ENCODE measurements around the gene CIB4.

The CIB4 gene

GRCh38 chr2:26584656-26585055, 56.5 kb downstream of the CIB4 start:
- no peaks in the 10 kb centered on the region for H3K36me3 Mint-ChIP-seq (ENCODE audit: low read depth)
- H3K4me3 Mint-ChIP-seq, result no peak overlapping the region
- no peaks in the 10 kb centered on the region for H3K9me3 Mint-ChIP-seq
- no peak overlapping the region for H3K27ac Mint-ChIP-seq
- peaks cover 5% of the 10 kb centered on the region for H3K27me3 Mint-ChIP-seq (ENCODE audit: low read depth)
- no peaks in the 10 kb centered on the region for H3K4me1 Mint-ChIP-seq (ENCODE audit: low read depth)

DNA sequence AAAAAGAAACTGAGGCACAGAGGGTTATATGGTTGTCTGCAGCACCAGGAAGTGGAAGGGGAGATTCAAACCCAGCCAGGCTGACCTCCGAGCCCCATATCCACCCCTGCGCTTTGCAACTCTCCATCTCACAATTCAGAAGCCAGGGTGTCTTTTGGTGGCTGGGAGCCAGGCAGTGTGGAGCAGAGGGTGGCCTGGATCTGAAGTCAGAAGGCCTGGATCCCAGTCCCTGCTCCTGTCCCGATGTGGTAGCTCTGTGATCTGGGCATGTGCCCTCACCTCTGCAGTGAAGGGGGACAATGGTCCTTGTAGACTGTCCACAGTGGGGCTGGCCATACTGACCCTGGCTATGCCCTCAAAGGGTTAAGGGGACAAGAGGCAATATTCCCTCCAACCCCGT, 57.0 kb downstream of the CIB4 start:
- Mint-ChIP-seq H3K36me3 (ENCODE audit: low read depth) (no peaks in the 10 kb centered on the region), H3K9me3 (no peaks in the 10 kb centered on the region), H3K27me3 (ENCODE audit: low read depth) (peaks cover 5% of the 10 kb centered on the region), H3K27ac (no peak overlapping the region), H3K4me3 (no peak overlapping the region), H3K4me1 (ENCODE audit: low read depth) (no peaks in the 10 kb centered on the region)

GRCh38 chr2:26583381-26583911, 57.7 kb downstream of the CIB4 start:
- Mint-ChIP-seq H3K36me3 (ENCODE audit: low read depth) (no peaks in the 10 kb centered on the region), H3K27me3 (ENCODE audit: low read depth) (peaks cover 5% of the 10 kb centered on the region), H3K4me3 (no peak overlapping the region), H3K4me1 (ENCODE audit: low read depth) (no peaks in the 10 kb centered on the region), H3K27ac (no peak overlapping the region), H3K9me3 (no peaks in the 10 kb centered on the region)

DNA sequence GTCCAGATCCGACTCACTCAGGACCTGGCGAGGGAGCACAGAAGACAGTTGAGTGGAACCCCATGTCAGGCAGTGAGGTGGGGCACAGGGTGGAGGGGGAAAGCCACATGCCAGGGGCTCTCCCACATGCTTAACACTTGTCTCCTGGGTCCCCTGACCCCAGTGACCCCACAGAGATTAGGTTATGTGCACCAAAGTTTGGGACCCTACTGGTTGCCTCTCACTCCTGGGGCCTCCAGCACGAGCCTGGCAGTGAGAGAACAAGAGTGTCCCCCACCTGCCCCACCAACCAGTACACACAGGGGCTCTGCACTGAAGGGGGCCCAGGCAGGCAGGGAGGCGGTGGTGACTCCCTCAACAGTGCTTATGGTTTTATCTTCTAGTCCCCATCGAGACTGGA, 58.3 kb downstream of the CIB4 start:
- H3K27me3 Mint-ChIP-seq (ENCODE audit: low read depth), result peaks cover 5% of the 10 kb centered on the region
- no peak overlapping the region for H3K27ac Mint-ChIP-seq
- H3K36me3 Mint-ChIP-seq (ENCODE audit: low read depth), result no peaks in the 10 kb centered on the region
- H3K9me3 Mint-ChIP-seq, result no peaks in the 10 kb centered on the region
- no peaks in the 10 kb centered on the region for H3K4me1 Mint-ChIP-seq (ENCODE audit: low read depth)
- no peak overlapping the region for H3K4me3 Mint-ChIP-seq

GRCh38 chr2:26581991-26582842, 58.9 kb downstream of the CIB4 start:
- H3K4me1 Mint-ChIP-seq (ENCODE audit: low read depth), result no peaks in the 10 kb centered on the region
- H3K9me3 Mint-ChIP-seq, result no peaks in the 10 kb centered on the region
- no peak overlapping the region for H3K4me3 Mint-ChIP-seq
- H3K27me3 Mint-ChIP-seq (ENCODE audit: low read depth), result peaks cover 5% of the 10 kb centered on the region
- H3K36me3 Mint-ChIP-seq (ENCODE audit: low read depth), result no peaks in the 10 kb centered on the region
- no peak overlapping the region for H3K27ac Mint-ChIP-seq

- H3K9me3 Mint-ChIP-seq, result no peaks in the 10 kb centered on the region
- H3K27me3 Mint-ChIP-seq (ENCODE audit: low read depth), result peaks cover 4% of the 10 kb centered on the region
- no peak overlapping the region for H3K27ac Mint-ChIP-seq
- H3K36me3 Mint-ChIP-seq (ENCODE audit: low read depth), result no peaks in the 10 kb centered on the region
- no peak overlapping the region for H3K4me3 Mint-ChIP-seq
- H3K4me1 Mint-ChIP-seq (ENCODE audit: low read depth), result no peaks in the 10 kb centered on the region
These were observed 59.7 kb downstream of the CIB4 start for GRCh38 chr2:26581266-26581990.

- Mint-ChIP-seq H3K27ac (no peak overlapping the region), H3K4me1 (ENCODE audit: low read depth) (no peaks in the 10 kb centered on the region), H3K9me3 (no peaks in the 10 kb centered on the region), H3K36me3 (ENCODE audit: low read depth) (no peaks in the 10 kb centered on the region), H3K27me3 (ENCODE audit: low read depth) (no peaks in the 10 kb centered on the region), H3K4me3 (no peak overlapping the region)
These were observed 60.4 kb downstream of the CIB4 start for GRCh38 chr2:26580751-26581150.

DNA sequence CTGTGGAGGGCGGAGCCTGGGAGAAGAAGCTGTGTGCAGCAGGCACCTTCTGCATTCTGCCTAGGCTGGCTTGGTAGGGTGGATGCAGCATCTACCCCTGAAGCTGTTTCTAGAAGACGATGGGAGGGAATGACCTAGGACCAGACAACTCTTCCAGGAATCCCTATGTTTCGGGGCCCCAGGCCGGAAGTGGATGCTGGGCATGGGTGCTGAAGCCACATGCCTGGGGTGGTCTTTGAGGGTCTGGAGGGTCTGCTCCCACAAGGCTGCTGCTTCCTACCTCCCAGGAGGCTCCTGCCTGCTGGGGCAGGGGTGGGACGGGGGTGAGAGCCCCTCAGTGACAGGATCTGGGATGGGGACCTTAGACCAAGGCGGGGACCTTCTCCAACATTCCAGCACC, 61.0 kb downstream of the CIB4 start:
- Mint-ChIP-seq H3K9me3 (no peaks in the 10 kb centered on the region), H3K27me3 (ENCODE audit: low read depth) (no peaks in the 10 kb centered on the region), H3K36me3 (ENCODE audit: low read depth) (no peaks in the 10 kb centered on the region), H3K4me3 (no peak overlapping the region), H3K27ac (no peak overlapping the region), H3K4me1 (ENCODE audit: low read depth) (no peaks in the 10 kb centered on the region)

- H3K27ac Mint-ChIP-seq, result no peak overlapping the region
- H3K27me3 Mint-ChIP-seq (ENCODE audit: low read depth), result no peaks in the 10 kb centered on the region
- H3K9me3 Mint-ChIP-seq, result no peaks in the 10 kb centered on the region
- H3K4me3 Mint-ChIP-seq, result no peak overlapping the region
- no peaks in the 10 kb centered on the region for H3K4me1 Mint-ChIP-seq (ENCODE audit: low read depth)
- no peaks in the 10 kb centered on the region for H3K36me3 Mint-ChIP-seq (ENCODE audit: low read depth)
These were observed 61.5 kb downstream of the CIB4 start for GRCh38 chr2:26579723-26580040.

- Mint-ChIP-seq H3K9me3 (no peaks in the 10 kb centered on the region), H3K27me3 (ENCODE audit: low read depth) (no peaks in the 10 kb centered on the region), H3K4me1 (ENCODE audit: low read depth) (no peaks in the 10 kb centered on the region), H3K4me3 (no peak overlapping the region), H3K36me3 (ENCODE audit: low read depth) (no peaks in the 10 kb centered on the region), H3K27ac (no peak overlapping the region)
These were observed 62.0 kb downstream of the CIB4 start for GRCh38 chr2:26579025-26579722.

DNA sequence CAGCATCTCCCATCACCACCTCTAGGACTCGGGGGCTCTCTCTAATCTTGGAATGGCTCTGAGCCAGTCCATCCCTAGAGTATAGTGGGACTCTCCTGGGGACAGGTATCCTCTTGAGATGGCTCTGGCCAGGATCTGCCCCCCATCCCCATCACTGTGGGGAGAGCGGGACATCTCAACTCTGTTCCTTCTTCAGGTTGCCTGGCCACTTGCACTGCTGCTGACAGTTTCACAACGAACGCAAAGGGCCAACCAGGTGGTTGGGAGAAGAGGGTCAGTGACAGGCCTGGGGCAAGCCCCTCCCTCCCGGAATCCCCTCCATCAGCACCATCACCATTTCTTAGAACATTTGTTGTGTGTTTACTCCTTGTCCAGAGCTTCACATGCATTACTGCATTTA, 62.6 kb downstream of the CIB4 start:
- no peak overlapping the region for H3K27ac Mint-ChIP-seq
- no peaks in the 10 kb centered on the region for H3K36me3 Mint-ChIP-seq (ENCODE audit: low read depth)
- no peaks in the 10 kb centered on the region for H3K27me3 Mint-ChIP-seq (ENCODE audit: low read depth)
- H3K4me3 Mint-ChIP-seq, result no peak overlapping the region
- H3K4me1 Mint-ChIP-seq (ENCODE audit: low read depth), result no peaks in the 10 kb centered on the region
- no peaks in the 10 kb centered on the region for H3K9me3 Mint-ChIP-seq

DNA sequence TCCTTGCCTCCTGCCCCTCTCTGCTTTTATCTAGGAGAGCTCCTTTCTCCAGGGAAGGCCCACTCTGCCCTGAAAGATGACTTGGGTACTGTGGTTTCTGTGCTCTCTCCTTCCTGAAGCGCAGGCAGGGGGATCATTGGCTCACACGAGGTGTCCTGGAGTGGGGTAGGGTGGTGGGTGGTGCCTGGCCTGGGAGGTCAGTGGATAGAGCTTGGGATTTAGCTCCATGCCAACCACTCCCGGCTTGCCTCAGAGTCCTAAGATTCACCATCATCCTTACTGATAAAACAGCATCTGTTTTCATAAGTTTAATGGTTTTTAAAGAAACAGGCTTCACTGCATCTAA, 63.1 kb downstream of the CIB4 start:
- Mint-ChIP-seq H3K27ac (no peak overlapping the region), H3K4me3 (no peak overlapping the region), H3K9me3 (no peaks in the 10 kb centered on the region), H3K27me3 (ENCODE audit: low read depth) (no peaks in the 10 kb centered on the region), H3K36me3 (ENCODE audit: low read depth) (no peaks in the 10 kb centered on the region), H3K4me1 (ENCODE audit: low read depth) (no peaks in the 10 kb centered on the region)

- Mint-ChIP-seq H3K4me3 (no peak overlapping the region), H3K36me3 (ENCODE audit: low read depth) (no peaks in the 10 kb centered on the region), H3K4me1 (ENCODE audit: low read depth) (no peaks in the 10 kb centered on the region), H3K27me3 (ENCODE audit: low read depth) (no peaks in the 10 kb centered on the region), H3K9me3 (no peaks in the 10 kb centered on the region), H3K27ac (no peak overlapping the region)
These were observed 63.6 kb downstream of the CIB4 start for GRCh38 chr2:26577442-26578112.

GRCh38 chr2:26576565-26577441, 64.4 kb downstream of the CIB4 start:
- Mint-ChIP-seq H3K27me3 (ENCODE audit: low read depth) (peaks cover 3% of the 10 kb centered on the region), H3K4me1 (ENCODE audit: low read depth) (no peaks in the 10 kb centered on the region), H3K36me3 (ENCODE audit: low read depth) (no peaks in the 10 kb centered on the region), H3K9me3 (no peaks in the 10 kb centered on the region), H3K4me3 (no peak overlapping the region), H3K27ac (no peak overlapping the region)

All from T-helper 1 cell treated with Interleukin-12 subunit alpha and Interleukin-12 subunit beta and Interleukin-4 antibody, amounts not matched to agents 30 μg/mL and 1 μg/mL, for 36 hours (primary cell).